ENCODE measurements around the gene TPRA1. TPM values are rescaled to one million over a fixed set of nuclear protein-coding genes. Genes with fewer than 3 reads are reported as not detected.

Gene TPRA1
- total RNA-seq, 1 experiment from 2014 or later, result 58.5 TPM

- intact Hi-C loops (cut with micrococcal nuclease; ENCODE audit: unreplicated experiment), result no loop called here
- BruUV-seq (replicated peaks), result no TSS peak
- DNase-seq, result no peak
- no peaks in the 10 kb centered on the region for H3K9me2 ChIP-seq (ENCODE audit: insufficient read depth)
- peaks cover 23% of the 10 kb centered on the region for H3K4me1 ChIP-seq (replicated peaks; ENCODE audit: insufficient read depth)
- H3K36me3 ChIP-seq (ENCODE audit: low read depth), result no peaks in the 10 kb centered on the region
- POLR2A ChIA-PET (ENCODE audit: unreplicated experiment), result no interaction called here
- H3F3A ChIP-seq (ENCODE audit: insufficient read depth, low read depth), result peaks cover 15% of the 10 kb centered on the region; the same call in 1 of the 2 replicates
- peaks cover 7% of the 10 kb centered on the region; the same call in 1 of the 2 replicates for H3K79me2 ChIP-seq (ENCODE audit: low read depth)
- TF ChIP-seq, protein P1, sequence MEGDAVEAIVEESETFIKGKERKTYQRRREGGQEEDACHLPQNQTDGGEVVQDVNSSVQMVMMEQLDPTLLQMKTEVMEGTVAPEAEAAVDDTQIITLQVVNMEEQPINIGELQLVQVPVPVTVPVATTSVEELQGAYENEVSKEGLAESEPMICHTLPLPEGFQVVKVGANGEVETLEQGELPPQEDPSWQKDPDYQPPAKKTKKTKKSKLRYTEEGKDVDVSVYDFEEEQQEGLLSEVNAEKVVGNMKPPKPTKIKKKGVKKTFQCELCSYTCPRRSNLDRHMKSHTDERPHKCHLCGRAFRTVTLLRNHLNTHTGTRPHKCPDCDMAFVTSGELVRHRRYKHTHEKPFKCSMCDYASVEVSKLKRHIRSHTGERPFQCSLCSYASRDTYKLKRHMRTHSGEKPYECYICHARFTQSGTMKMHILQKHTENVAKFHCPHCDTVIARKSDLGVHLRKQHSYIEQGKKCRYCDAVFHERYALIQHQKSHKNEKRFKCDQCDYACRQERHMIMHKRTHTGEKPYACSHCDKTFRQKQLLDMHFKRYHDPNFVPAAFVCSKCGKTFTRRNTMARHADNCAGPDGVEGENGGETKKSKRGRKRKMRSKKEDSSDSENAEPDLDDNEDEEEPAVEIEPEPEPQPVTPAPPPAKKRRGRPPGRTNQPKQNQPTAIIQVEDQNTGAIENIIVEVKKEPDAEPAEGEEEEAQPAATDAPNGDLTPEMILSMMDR (conservative IDR thresholded peaks at IDR 0.05), result no peak
- no peak overlapping the region for H2AFZ ChIP-seq
- no peak overlapping the region for H3K4me3 ChIP-seq
- no peak overlapping the region for H3K4me2 ChIP-seq
- CTCF ChIA-PET, result interaction anchor here (0.6 kb wide), 2 partner anchors 8 to 52 kb away, joined by 3 to 5 read pairs; no protein-coding TSS in a partner anchor
- no peaks in the 10 kb centered on the region for H4K20me1 ChIP-seq (ENCODE audit: insufficient read depth)
- H3K27ac ChIP-seq, result no peak overlapping the region
- H3K27me3 ChIP-seq (ENCODE audit: insufficient read depth, low read depth), result no peaks in the 10 kb centered on the region
- H3K9me3 ChIP-seq (ENCODE audit: insufficient read depth, low read depth), result no peaks in the 10 kb centered on the region
Observed at GRCh38 chr3:127634653-127635052, 44.1 kb upstream of the TPRA1 start.

GRCh38 chr3:127632035-127632820, 41.7 kb upstream of the TPRA1 start:
- CTCF ChIA-PET, result interaction anchor here (0.6 kb wide), 1 partner anchor 193 kb away, joined by 5 read pairs; no protein-coding TSS in a partner anchor
- POLR2A ChIA-PET (ENCODE audit: unreplicated experiment), result no interaction called here
- Histone ChIP-seq H3K4me1 (replicated peaks; ENCODE audit: insufficient read depth) (peaks cover 8% of the 10 kb centered on the region), H2AFZ (no peak overlapping the region), H3F3A (ENCODE audit: insufficient read depth, low read depth) (peaks cover 14% of the 10 kb centered on the region), H3K4me2 (no peak overlapping the region), H3K9me2 (ENCODE audit: insufficient read depth) (no peaks in the 10 kb centered on the region), H3K27me3 (ENCODE audit: insufficient read depth, low read depth) (0 out of 2 replicates have a peak, but pooled peaks cover 5% of the 10 kb centered on the region), H3K4me3 (no peak overlapping the region), H3K9me3 (ENCODE audit: insufficient read depth, low read depth) (no peaks in the 10 kb centered on the region), H4K20me1 (ENCODE audit: insufficient read depth) (no peaks in the 10 kb centered on the region), H3K36me3 (ENCODE audit: low read depth) (no peaks in the 10 kb centered on the region), H3K79me2 (ENCODE audit: low read depth) (peaks cover 7% of the 10 kb centered on the region; the same call in 1 of the 2 replicates), H3K27ac (no peak overlapping the region)
- intact Hi-C loops (cut with micrococcal nuclease; ENCODE audit: unreplicated experiment), result no loop called here
- DNase-seq, result no peak
- no peak for TF ChIP-seq EZH2 (IDR thresholded peaks at IDR 0.05; ENCODE audit: low read depth)
- TF ChIP-seq, protein P1 (conservative IDR thresholded peaks at IDR 0.05), result no peak
- BruUV-seq (replicated peaks), result no TSS peak

DNA sequence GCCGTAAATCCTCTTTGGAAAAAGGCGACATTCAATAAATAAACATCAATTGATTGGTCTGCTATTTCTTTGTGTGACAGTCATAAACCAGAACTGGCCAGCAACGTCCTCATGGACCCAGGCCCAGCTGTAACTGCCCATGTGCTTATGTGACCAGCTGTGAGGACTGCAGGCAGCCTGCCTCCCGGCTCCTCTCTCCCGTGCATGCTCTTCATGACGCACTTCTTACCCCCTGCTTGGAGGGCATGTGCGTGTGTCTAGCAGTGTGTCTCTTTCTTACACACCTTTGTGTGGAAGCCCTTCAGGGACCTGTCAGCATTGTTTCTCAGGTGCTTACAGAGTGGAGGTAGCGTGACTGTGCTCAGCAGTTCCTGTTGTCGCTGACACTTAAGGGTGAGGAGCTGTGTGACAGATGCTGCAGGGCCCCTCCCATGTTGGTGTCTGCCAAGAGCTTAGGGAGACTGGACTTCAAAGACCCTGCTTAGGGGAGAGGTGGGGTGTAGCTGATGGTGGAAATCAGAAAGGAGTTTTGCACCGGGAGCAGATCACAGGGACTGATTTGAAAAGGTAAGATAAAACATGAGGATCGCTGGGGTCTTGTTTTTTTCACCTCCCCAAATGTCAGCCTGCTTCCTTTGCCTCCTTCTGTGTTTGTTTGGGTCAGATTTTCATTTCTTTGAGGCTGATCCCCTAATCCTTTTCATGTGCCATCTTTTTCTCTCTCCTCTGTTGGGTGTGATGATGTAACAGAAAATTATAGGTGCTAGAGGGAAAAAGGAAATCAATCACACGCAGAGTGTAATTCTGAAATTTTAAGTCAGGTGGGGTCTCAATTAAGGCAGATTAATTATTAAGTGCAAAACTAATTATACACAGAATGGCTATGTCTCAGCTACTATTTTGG, 40.5 kb upstream of the TPRA1 start:
- Histone ChIP-seq H4K20me1 (ENCODE audit: insufficient read depth) (no peaks in the 10 kb centered on the region), H3K27ac (no peak overlapping the region), H2AFZ (no peak overlapping the region), H3K79me2 (ENCODE audit: low read depth) (peaks cover 7% of the 10 kb centered on the region; the same call in 1 of the 2 replicates), H3K4me1 (replicated peaks; ENCODE audit: insufficient read depth) (peaks cover 8% of the 10 kb centered on the region), H3K4me2 (no peak overlapping the region), H3K36me3 (ENCODE audit: low read depth) (no peaks in the 10 kb centered on the region), H3K9me2 (ENCODE audit: insufficient read depth) (no peaks in the 10 kb centered on the region), H3K4me3 (no peak overlapping the region), H3K27me3 (ENCODE audit: insufficient read depth, low read depth) (0 out of 2 replicates have a peak, but pooled peaks cover 5% of the 10 kb centered on the region), H3K9me3 (ENCODE audit: insufficient read depth, low read depth) (no peaks in the 10 kb centered on the region), H3F3A (ENCODE audit: insufficient read depth, low read depth) (peaks cover 14% of the 10 kb centered on the region)
- CTCF ChIA-PET, result no interaction called here
- TF ChIP-seq, protein P1 (conservative IDR thresholded peaks at IDR 0.05), result no peak
- TF ChIP-seq EZH2 (IDR thresholded peaks at IDR 0.05; ENCODE audit: low read depth), result no peak
- no peak for DNase-seq
- no TSS peak for BruUV-seq (replicated peaks)
- intact Hi-C loops (cut with micrococcal nuclease; ENCODE audit: unreplicated experiment), result no loop called here
- POLR2A ChIA-PET (ENCODE audit: unreplicated experiment), result no interaction called here

Data from PC-9 (cell line).